Measurements from ENCODE around the gene LASP1NB.

Gene LASP1NB

DNA sequence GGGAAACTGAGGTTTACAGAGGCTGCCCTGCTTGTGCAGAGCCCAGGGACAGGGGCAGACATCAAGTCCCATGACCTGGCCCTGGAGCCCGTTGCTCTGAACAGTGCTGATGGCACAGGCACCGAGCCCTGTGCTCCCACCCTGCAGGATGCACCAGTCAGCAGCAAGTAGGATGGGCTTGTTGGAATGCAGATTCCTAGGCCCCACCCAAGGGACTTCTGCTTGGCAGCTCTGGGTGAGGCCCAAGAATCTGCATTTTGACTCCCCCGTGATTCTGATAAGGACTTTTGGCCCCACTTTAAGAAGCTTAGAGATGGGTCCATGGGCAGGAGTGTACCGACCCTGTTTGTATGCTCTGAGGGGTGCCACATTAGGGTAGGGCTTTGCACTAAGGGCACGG, 32.3 kb upstream of the LASP1NB start:
- no peak overlapping the region for H3K56ac ChIP-seq (ENCODE audit: extremely low read depth, insufficient read depth, low read length)
- no peaks in the 10 kb centered on the region for H3K27me3 ChIP-seq (ENCODE audit: control insufficient read depth, insufficient read depth, low read length)
- no peak overlapping the region for H3K4me3 ChIP-seq (ENCODE audit: insufficient read depth, low read depth, low read length)
- no peak overlapping the region for H3K23ac ChIP-seq (ENCODE audit: low read depth, low read length)
- H3K79me1 ChIP-seq (ENCODE audit: low read depth in 1 of 2, low read length in 2 of 2): peaks cover 49 to 95% of the 10 kb centered on the region in 2 experiments
- H3K36me3 ChIP-seq (ENCODE audit: control insufficient read depth, insufficient read depth, low read length): peaks cover 79% of the 10 kb centered on the region
- H3K27ac ChIP-seq (ENCODE audit: insufficient read depth, low read length): no peak overlapping the region
- H4K91ac ChIP-seq (ENCODE audit: insufficient read depth, low read depth, low read length): no peak overlapping the region
- no peak overlapping the region for H3K9ac ChIP-seq (ENCODE audit: low read depth, low read length)
- no peak overlapping the region for H3K4ac ChIP-seq (ENCODE audit: low read depth, low read length)
- H2AK9ac ChIP-seq (replicated peaks; ENCODE audit: low read depth, low read length, poor library complexity): no peak overlapping the region
- peaks cover 17% of the 10 kb centered on the region for H3K4me1 ChIP-seq (ENCODE audit: control insufficient read depth, insufficient read depth, low read length)
- no peak overlapping the region for H2BK120ac ChIP-seq (ENCODE audit: low read depth, low read length)
- H2AK5ac ChIP-seq (ENCODE audit: low read depth, low read length): no peak overlapping the region
- no peak for ATAC-seq (ENCODE audit: low read depth)
- ChIA-PET POLR2A (ENCODE audit: unreplicated experiment) (interaction anchor here (1.1 kb wide), 1 partner anchor 15 kb away, joined by 3 read pairs; no protein-coding TSS in a partner anchor), CTCF (no interaction called here)
- DNase-seq: no peak
- H4K5ac ChIP-seq (ENCODE audit: low read depth, low read length): no peak overlapping the region
- dilution Hi-C loops (cut with HindIII; ENCODE audit: low sequenced_read_pairs, unreplicated experiment) (no loop called here), intact Hi-C loops (cut with micrococcal nuclease) (no loop called here), in situ Hi-C loops (cut with MboI; ENCODE audit: low sequenced_read_pairs) (no loop called here)
- no peak overlapping the region for H2BK15ac ChIP-seq (ENCODE audit: low read depth, low read length)
- BruUV-seq (replicated peaks): no TSS peak
- peaks cover 23% of the 10 kb centered on the region for H3K9me1 ChIP-seq (ENCODE audit: insufficient read depth, low read length)
- H3K14ac ChIP-seq (replicated peaks; ENCODE audit: low read depth, low read length): no peak overlapping the region
- H3K18ac ChIP-seq (ENCODE audit: low read depth, low read length): no peak overlapping the region
- H4K20me1 ChIP-seq (ENCODE audit: insufficient read depth, low read length): peaks cover 99% of the 10 kb centered on the region
- no peak overlapping the region for H2AFZ ChIP-seq (replicated peaks; ENCODE audit: low read length, poor library complexity)
- no peak overlapping the region for H3K4me2 ChIP-seq (ENCODE audit: low read depth, low read length)
- TF ChIP-seq CEBPB (IDR thresholded peaks at IDR 0.05; ENCODE audit: low read depth, low read length): no peak
- TF ChIP-seq, protein P1, sequence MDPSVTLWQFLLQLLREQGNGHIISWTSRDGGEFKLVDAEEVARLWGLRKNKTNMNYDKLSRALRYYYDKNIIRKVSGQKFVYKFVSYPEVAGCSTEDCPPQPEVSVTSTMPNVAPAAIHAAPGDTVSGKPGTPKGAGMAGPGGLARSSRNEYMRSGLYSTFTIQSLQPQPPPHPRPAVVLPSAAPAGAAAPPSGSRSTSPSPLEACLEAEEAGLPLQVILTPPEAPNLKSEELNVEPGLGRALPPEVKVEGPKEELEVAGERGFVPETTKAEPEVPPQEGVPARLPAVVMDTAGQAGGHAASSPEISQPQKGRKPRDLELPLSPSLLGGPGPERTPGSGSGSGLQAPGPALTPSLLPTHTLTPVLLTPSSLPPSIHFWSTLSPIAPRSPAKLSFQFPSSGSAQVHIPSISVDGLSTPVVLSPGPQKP (IDR thresholded peaks at IDR 0.05; ENCODE audit: borderline replicate concordance, low read depth, low read length): no peak
- no peak for TF ChIP-seq NFE2L2 (IDR thresholded peaks at IDR 0.05; ENCODE audit: low read depth, low read length)
- TF ChIP-seq CHD1 (IDR thresholded peaks at IDR 0.05; ENCODE audit: low read depth, low read length): no peak
- TF ChIP-seq MAFK (IDR thresholded peaks at IDR 0.05; ENCODE audit: low read depth, low read length): no peak
- TF ChIP-seq BHLHE40 (IDR thresholded peaks at IDR 0.05; ENCODE audit: low read depth, low read length): no peak
- no peak for TF ChIP-seq MXI1 (IDR thresholded peaks at IDR 0.05; ENCODE audit: borderline replicate concordance, low read depth, low read length)
- TF ChIP-seq, protein P2, sequence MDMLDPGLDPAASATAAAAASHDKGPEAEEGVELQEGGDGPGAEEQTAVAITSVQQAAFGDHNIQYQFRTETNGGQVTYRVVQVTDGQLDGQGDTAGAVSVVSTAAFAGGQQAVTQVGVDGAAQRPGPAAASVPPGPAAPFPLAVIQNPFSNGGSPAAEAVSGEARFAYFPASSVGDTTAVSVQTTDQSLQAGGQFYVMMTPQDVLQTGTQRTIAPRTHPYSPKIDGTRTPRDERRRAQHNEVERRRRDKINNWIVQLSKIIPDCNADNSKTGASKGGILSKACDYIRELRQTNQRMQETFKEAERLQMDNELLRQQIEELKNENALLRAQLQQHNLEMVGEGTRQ (IDR thresholded peaks at IDR 0.05; ENCODE audit: low read depth, low read length): no peak
- TF ChIP-seq, protein P3, sequence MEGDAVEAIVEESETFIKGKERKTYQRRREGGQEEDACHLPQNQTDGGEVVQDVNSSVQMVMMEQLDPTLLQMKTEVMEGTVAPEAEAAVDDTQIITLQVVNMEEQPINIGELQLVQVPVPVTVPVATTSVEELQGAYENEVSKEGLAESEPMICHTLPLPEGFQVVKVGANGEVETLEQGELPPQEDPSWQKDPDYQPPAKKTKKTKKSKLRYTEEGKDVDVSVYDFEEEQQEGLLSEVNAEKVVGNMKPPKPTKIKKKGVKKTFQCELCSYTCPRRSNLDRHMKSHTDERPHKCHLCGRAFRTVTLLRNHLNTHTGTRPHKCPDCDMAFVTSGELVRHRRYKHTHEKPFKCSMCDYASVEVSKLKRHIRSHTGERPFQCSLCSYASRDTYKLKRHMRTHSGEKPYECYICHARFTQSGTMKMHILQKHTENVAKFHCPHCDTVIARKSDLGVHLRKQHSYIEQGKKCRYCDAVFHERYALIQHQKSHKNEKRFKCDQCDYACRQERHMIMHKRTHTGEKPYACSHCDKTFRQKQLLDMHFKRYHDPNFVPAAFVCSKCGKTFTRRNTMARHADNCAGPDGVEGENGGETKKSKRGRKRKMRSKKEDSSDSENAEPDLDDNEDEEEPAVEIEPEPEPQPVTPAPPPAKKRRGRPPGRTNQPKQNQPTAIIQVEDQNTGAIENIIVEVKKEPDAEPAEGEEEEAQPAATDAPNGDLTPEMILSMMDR (conservative IDR thresholded peaks at IDR 0.05; ENCODE audit: low read depth, low read length): no peak
- no peak for TF ChIP-seq MAZ (IDR thresholded peaks at IDR 0.05; ENCODE audit: borderline replicate concordance, low read depth, low read length)
- TF ChIP-seq FOS (IDR thresholded peaks at IDR 0.05; ENCODE audit: low read depth, low read length): no peak
- no peak for TF ChIP-seq RFX5 (IDR thresholded peaks at IDR 0.05; ENCODE audit: low read depth, low read length)
- no peak for TF ChIP-seq RCOR1 (IDR thresholded peaks at IDR 0.05; ENCODE audit: insufficient replicate concordance, low read length)
- TF ChIP-seq SMC3 (IDR thresholded peaks at IDR 0.05; ENCODE audit: low read depth, low read length): no peak
- TF ChIP-seq POLR2A (IDR thresholded peaks at IDR 0.05; ENCODE audit: low read depth, low read length): no peak
- no peak for TF ChIP-seq RAD21 (IDR thresholded peaks at IDR 0.05; ENCODE audit: low read length)
- H2BK5ac ChIP-seq (ENCODE audit: low read depth, low read length, poor library complexity, severe bottlenecking): no peak overlapping the region
- H3K9me3 ChIP-seq (ENCODE audit: control insufficient read depth, insufficient read depth, low read length): no peaks in the 10 kb centered on the region
- WGBS, 2 experiments (ENCODE audit: extremely low coverage in 2 of 2, insufficient read length in 1 of 2): 100% methylated on average over 1 of the region's 5 CpGs; no CpG with 5 or more reads in 1 of the 2 experiments
- H4K8ac ChIP-seq (ENCODE audit: low read depth in 2 of 2, low read length in 2 of 2): no peak overlapping the region
- H2BK20ac ChIP-seq (ENCODE audit: low read depth, low read length): no peak overlapping the region

All from IMR-90 (cell line).